GM04504 (cell line): ENCODE results near the gene SYNDIG1.

Experiments
- DNase-seq: peaks from one replicate; pipeline ENCODE4 v3.0.0-alpha.2; 2012; ENCODE audit warnings: low read depth

SYNDIG1 gene

GRCh38 chr20:24585796-24586522 lies 116.5 kb downstream of the SYNDIG1 start:
- DNase-seq: no peak

DNA sequence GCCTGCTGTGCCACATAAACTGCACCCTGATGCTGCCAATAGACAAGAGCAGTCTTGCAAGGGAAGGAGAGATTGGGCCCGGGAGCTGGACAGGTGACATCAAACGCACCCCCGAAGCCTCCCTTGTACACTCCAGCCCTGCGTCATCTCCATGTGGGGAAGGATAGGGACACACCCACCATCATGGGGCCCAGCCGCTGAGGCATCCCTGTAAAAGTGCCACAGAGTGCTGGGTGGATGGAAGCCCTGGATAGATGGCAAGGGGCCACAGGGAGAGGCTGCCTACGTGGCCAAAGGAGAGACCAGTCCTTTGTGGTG lies 117.1 kb downstream of the SYNDIG1 start:
- DNase-seq: no peak

- DNase-seq: no peak
These were observed 118.1 kb downstream of the SYNDIG1 start for GRCh38 chr20:24587384-24588046.

- DNase-seq: no peak
These were observed 118.7 kb downstream of the SYNDIG1 start for GRCh38 chr20:24588047-24588635.

GRCh38 chr20:24588725-24589340 lies 119.4 kb downstream of the SYNDIG1 start:
- no peak for DNase-seq

GRCh38 chr20:24589381-24589780 lies 120.0 kb downstream of the SYNDIG1 start:
- DNase-seq: no peak

DNA sequence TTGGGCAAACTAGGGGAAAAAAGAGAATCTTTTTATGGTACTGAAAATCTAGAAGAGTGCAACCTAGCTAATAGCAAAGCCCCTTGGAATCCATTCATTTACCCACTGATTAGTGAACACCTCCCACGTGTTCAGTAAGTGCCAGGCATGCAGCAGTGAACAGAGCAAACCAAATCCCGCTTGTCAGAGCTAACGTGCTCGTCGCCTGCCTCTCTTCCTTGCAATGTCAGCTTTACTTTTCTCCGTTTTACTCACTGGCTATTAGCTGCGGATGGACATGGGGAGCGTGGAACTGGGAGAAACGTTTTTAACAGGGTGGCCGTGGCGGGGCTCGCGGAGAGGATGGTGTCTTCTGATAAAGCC lies 120.4 kb downstream of the SYNDIG1 start:
- DNase-seq: no peak

DNA sequence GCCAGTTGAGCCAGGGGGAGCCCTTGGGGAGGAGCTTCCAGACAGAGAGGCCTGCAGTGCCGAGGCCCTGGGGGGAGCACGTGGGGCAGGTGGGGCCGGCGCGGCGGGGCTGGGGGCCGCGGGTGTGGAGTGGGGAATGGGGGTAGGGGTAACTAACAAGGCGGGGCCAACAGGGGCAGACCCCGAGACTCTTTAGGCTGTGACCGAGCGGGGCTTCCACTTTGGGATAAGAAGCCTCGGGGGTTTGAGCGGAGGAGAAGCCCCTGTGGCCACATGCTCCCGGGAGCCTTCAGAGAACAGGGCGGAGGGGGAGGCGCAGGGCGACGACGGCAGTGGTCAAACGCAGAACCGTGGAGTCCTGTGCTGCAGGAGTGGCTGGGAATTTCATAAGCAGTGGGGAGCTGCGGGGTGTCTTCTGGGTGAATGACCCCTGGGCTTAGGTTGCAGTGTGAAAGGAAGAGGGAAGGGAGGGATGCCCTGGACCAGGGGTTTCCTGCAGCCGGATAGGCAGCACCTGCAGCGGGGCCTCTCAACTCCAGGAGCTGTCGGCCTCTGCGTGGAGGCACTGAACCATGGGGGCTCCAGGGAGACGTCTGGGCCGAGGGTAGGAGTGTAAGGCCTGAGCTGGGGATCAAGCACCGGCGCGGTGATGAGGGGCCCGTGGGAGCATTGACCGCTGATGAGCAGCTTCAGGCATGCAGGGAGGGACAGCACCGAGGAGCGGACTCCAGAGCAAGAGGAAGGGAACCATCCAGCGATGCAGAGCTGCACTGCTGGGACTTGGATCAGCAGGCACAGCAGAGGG lies 121.0 kb downstream of the SYNDIG1 start:
- no peak for DNase-seq

DNA sequence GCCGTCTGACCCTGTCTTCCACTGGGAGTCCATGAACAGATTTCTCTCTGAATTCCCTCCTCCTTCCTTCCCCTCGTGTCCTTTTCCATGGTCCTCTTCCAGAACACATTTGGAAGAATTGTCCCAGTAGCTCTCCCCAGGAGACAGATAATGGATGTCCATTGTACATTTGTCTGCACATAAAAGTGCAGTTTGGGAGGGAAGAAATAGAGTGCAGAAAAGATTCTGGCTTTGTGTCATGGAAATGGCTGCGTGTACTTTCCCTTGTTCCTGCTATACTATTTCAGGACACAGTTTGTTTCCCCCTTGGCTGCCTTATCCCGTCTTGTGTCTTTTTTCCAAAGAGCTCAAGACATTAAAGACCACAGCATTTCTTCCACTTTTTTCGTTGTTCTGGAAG lies 127.6 kb downstream of the SYNDIG1 start:
- DNase-seq: no peak

DNA sequence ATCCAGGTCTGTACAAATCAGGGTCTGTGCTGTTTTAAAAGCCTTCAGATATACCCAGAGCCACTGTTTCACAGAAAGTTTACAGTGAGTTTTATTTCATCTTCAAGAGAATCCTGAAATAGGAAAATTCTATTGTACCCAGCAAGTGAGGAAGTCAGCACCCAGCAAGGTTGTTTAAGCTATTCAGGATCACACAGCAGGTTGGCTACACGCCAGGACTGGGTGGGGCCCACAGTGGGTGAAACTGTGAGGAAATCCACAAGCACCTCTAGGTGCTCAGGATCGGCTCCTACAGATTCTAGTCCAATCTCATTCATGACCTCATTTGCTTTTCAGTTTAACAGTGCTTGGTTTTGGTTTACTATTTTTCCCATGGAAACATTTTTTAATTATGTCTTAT lies 128.9 kb downstream of the SYNDIG1 start:
- DNase-seq: no peak

- no peak for DNase-seq
These were observed 129.6 kb downstream of the SYNDIG1 start for GRCh38 chr20:24598996-24599395.

GRCh38 chr20:24600012-24600411 lies 130.6 kb downstream of the SYNDIG1 start:
- DNase-seq: no peak

- DNase-seq: no peak
These were observed 134.0 kb downstream of the SYNDIG1 start for GRCh38 chr20:24603454-24603853.

- no peak for DNase-seq
These were observed 135.7 kb downstream of the SYNDIG1 start for GRCh38 chr20:24604966-24605665.

GRCh38 chr20:24605937-24606455 lies 136.6 kb downstream of the SYNDIG1 start:
- DNase-seq: no peak

DNA sequence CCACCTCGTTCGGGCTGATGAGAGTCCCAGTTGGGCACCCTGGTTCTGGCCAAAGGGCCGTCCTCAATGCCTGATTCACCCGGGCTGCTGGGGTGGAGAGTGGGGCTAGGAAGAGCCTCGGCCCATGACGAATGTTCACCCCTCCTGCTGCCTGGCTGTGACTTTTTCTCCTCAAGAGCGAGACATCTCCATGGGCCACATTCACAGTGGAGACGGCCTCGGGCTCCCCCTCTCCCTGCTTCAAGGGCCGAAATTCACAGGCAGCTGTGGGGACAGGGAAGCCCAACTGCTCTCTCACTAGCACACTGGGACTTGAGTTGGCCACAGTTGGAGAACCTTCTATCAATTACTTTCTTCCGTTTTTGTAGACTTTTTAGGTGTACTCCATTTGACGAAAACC lies 138.0 kb downstream of the SYNDIG1 start:
- no peak for DNase-seq

GRCh38 chr20:24608926-24609667 lies 139.7 kb downstream of the SYNDIG1 start:
- DNase-seq: no peak

- no peak for DNase-seq
These were observed 140.3 kb downstream of the SYNDIG1 start for GRCh38 chr20:24609757-24610156.

- no peak for DNase-seq
These were observed 141.1 kb downstream of the SYNDIG1 start for GRCh38 chr20:24610341-24611115.
